GM18508 (cell line): ENCODE measurements around the gene LBHD2.

Experiments
- ATAC-seq: cut with Tn5 transposase; IDR thresholded peaks from one replicate; pipeline ENCODE4 v1.9.1; 2021; ENCODE audit warnings: moderate number of reproducible peaks; ENCODE audit not compliant: insufficient read depth, unreplicated experiment

LBHD2 gene

GRCh38 chr14:103128631-103129300, 44.8 kb downstream of the LBHD2 start:
- ATAC-seq, result no peak

GRCh38 chr14:103129301-103130016, 45.4 kb downstream of the LBHD2 start:
- no peak for ATAC-seq

- ATAC-seq, result no peak
These were observed 46.2 kb downstream of the LBHD2 start for GRCh38 chr14:103130017-103130764.

- no peak for ATAC-seq
These were observed 47.0 kb downstream of the LBHD2 start for GRCh38 chr14:103130965-103131364.

GRCh38 chr14:103131580-103131979, 47.6 kb downstream of the LBHD2 start:
- ATAC-seq, result no peak

- ATAC-seq, result no peak
These were observed 48.6 kb downstream of the LBHD2 start for GRCh38 chr14:103132381-103133209.

GRCh38 chr14:103133210-103134140, 49.5 kb downstream of the LBHD2 start:
- ATAC-seq, result no peak

- ATAC-seq, result no peak
These were observed 50.4 kb downstream of the LBHD2 start for GRCh38 chr14:103134405-103134804.

GRCh38 chr14:103134919-103135318, 50.9 kb downstream of the LBHD2 start:
- ATAC-seq, result no peak

- ATAC-seq, result no peak
These were observed 51.6 kb downstream of the LBHD2 start for GRCh38 chr14:103135333-103136260.

- ATAC-seq, result no peak
These were observed 52.6 kb downstream of the LBHD2 start for GRCh38 chr14:103136388-103137271.

- no peak for ATAC-seq
These were observed 53.8 kb downstream of the LBHD2 start for GRCh38 chr14:103137689-103138300.

- no peak for ATAC-seq
These were observed 54.5 kb downstream of the LBHD2 start for GRCh38 chr14:103138301-103139131.

GRCh38 chr14:103139132-103140025, 55.4 kb downstream of the LBHD2 start:
- ATAC-seq, result no peak
